T-cell (primary cell): Measurements from ENCODE around the gene MAPK9. TPM values are rescaled to one million over a fixed set of nuclear protein-coding genes. Genes with fewer than 3 reads are reported as not detected.

Source experiments
- ATAC-seq, 4 experiments: fragments of 200-7000 bp in 3 of 4; fragments of 150-1000 bp in 1 of 4; cut with Tn5 transposase; replicated peaks in 1 of 4; 1 replicate in 3 of 4; 2 replicates in 1 of 4; pipeline ENCODE4 v1.10.0; 2021; ENCODE audit warnings: moderate library complexity in 3 of 4, mild to moderate bottlenecking in 2 of 4, moderate number of reproducible peaks in 1 of 4
- CTCF ChIA-PET, 2 donors: fragments of 300-600 bp; sonication (Branson Sonifier 250); formaldehyde crosslinking; loops; one replicate each; lab custom pipeline; 2022; ENCODE audit warnings: antibody characterized with exemption in 2 of 2; lab: Charles Lee
- POLR2A ChIA-PET, 2 donors: fragments of 300-600 bp; sonication (Branson Sonifier 250); formaldehyde crosslinking; loops; one replicate each; lab custom pipeline; 2022; ENCODE audit warnings: antibody characterized with exemption in 2 of 2; lab: Charles Lee
- DNase-seq, 35 experiments: peaks; one replicate each; pipeline versions ENCODE4 v3.0.0 to v3.0.0-alpha.2; 2013 to 2023
- H3K27ac ChIP-seq: one replicate; pipeline ENCODE4 v1.5.1; 2013; ENCODE audit warnings: low read length
- H3K27me3 ChIP-seq, 2 experiments: replicated peaks in 1 of 2; 1 replicate in 1 of 2; 2 replicates in 1 of 2; pipeline versions ENCODE4 v1.6.1 to v1.7.0; 2013; ENCODE audit warnings: low read length in 1 of 2, mixed read lengths in 1 of 2; ENCODE audit not compliant: control insufficient read depth in 2 of 2, insufficient read depth in 2 of 2; ENCODE audit errors: extremely low read depth in 1 of 2
- H3K36me3 ChIP-seq, 2 donors: 1 replicate in 1 of 2; 2 replicates in 1 of 2; pipeline versions ENCODE4 v1.6.1 to v1.7.0; 2013; ENCODE audit warnings: low read length in 1 of 2; ENCODE audit not compliant: control insufficient read depth in 2 of 2, insufficient read depth in 1 of 2; ENCODE audit errors: extremely low read depth in 1 of 2
- H3K4me1 ChIP-seq, 2 experiments: 1 replicate in 1 of 2; 2 replicates in 1 of 2; pipeline versions ENCODE4 v1.6.1 to v1.7.0; 2013; ENCODE audit warnings: low read length in 2 of 2, mixed read lengths in 1 of 2; ENCODE audit not compliant: insufficient read depth in 2 of 2, control insufficient read depth in 1 of 2; ENCODE audit errors: extremely low read depth in 1 of 2
- H3K4me3 ChIP-seq, 2 donors: 1 replicate in 1 of 2; 2 replicates in 1 of 2; pipeline versions ENCODE4 v1.5.1 to v1.7.0; 2013; ENCODE audit warnings: mild to moderate bottlenecking in 2 of 2, low read length in 1 of 2, moderate library complexity in 1 of 2; ENCODE audit not compliant: control insufficient read depth in 1 of 2; ENCODE audit errors: extremely low read depth in 1 of 2
- H3K9me3 ChIP-seq: 2 replicates; pipeline ENCODE4 v1.7.0; 2013
- H3K27ac Mint-ChIP-seq, 2 donors: one replicate each; pipeline ENCODE4 v1.8.0; 2020 to 2021; ENCODE audit warnings: mild to moderate bottlenecking in 2 of 2, mixed read lengths in 2 of 2
- H3K27me3 Mint-ChIP-seq, 2 donors: one replicate each; pipeline ENCODE4 v1.8.0; 2021 to 2022; ENCODE audit warnings: mixed read lengths in 2 of 2
- H3K36me3 Mint-ChIP-seq: one replicate; pipeline ENCODE4 v1.8.0; 2021; ENCODE audit warnings: mixed read lengths
- H3K4me1 Mint-ChIP-seq, 3 donors: one replicate each; pipeline ENCODE4 v1.8.0; 2020 to 2022; ENCODE audit warnings: mixed read lengths in 3 of 3, mild to moderate bottlenecking in 1 of 3
- H3K4me3 Mint-ChIP-seq, 3 donors: one replicate each; pipeline ENCODE4 v1.8.0; 2020 to 2022; ENCODE audit warnings: mild to moderate bottlenecking in 3 of 3, mixed read lengths in 3 of 3, moderate library complexity in 3 of 3
- H3K9me3 Mint-ChIP-seq, 3 donors: one replicate each; pipeline ENCODE4 v1.8.0; 2020 to 2022; ENCODE audit warnings: mixed read lengths in 3 of 3
- WGBS: methylation state at CpG from one replicate; pipeline ENCODE4 v1.1.5; 2013; ENCODE audit warnings: missing lambda C conversion rate; ENCODE audit not compliant: insufficient coverage; 5-methylcytosine and 5-hydroxymethylcytosine counted together
- total RNA-seq, 35 experiments: library from RNA in 6 of 35; stranded (reverse) in 6 of 35; fragments of 120-200 nt in 1 of 35; gene quantifications; one replicate each; pipeline versions ENCODE4 v1.2.1 to v1.2.4 and lab custom pipeline; 2013 to 2026

MAPK9 gene
- total RNA-seq, 5 donors from 2014 or later (not counting 1 experiment from before 2014, with no cell fraction given), result 28.3 to 35.8 (median 32.5) TPM

- Mint-ChIP-seq H3K4me1 (peaks cover 6 to 10% (median 8%) of the 10 kb centered on the region in 3 donors), H3K27ac (no peak overlapping the region), H3K9me3 (peaks cover 0 to 3% (median 0%) of the 10 kb centered on the region in 3 donors), H3K27me3 (peaks cover 44 to 53% of the 10 kb centered on the region in 2 donors), H3K4me3 (peak overlapping the region; percentile 43 to 73 (median 54)), H3K36me3 (no peaks in the 10 kb centered on the region)
- DNase-seq (peak in 4 of 35 experiments; percentile 3 to 11 (median 4)), ATAC-seq (peak; percentile 37 to 44 (median 40))
- no peaks in the 10 kb centered on the region for H3K9me3 ChIP-seq
- no peak overlapping the region for H3K27ac ChIP-seq
- ChIA-PET CTCF (no interaction called here), POLR2A (no interaction called here)
- H3K4me3 ChIP-seq, result peak overlapping the region in 1 of 2 donors; percentile 49
- 3% methylated on average over 65 of the region's 65 CpGs for WGBS
- H3K36me3 ChIP-seq, result no peaks in the 10 kb centered on the region
- H3K4me1 ChIP-seq, result peaks cover 0 to 7% of the 10 kb centered on the region in 2 experiments
- H3K27me3 ChIP-seq, result peaks cover 2 to 58% of the 10 kb centered on the region in 2 experiments
Measured at GRCh38 chr5:180208435-180209081, 83.3 kb downstream of the MAPK9 start.

- no peaks in the 10 kb centered on the region for H3K36me3 Mint-ChIP-seq
- H3K27ac Mint-ChIP-seq, result no peak overlapping the region
- H3K27me3 ChIP-seq, result peaks cover 2 to 56% of the 10 kb centered on the region in 2 experiments
- peak overlapping the region; percentile 43 to 73 (median 54) for H3K4me3 Mint-ChIP-seq
- CTCF ChIA-PET, result no interaction called here
- H3K27ac ChIP-seq, result no peak overlapping the region
- POLR2A ChIA-PET, result no interaction called here
- no peaks in the 10 kb centered on the region for H3K9me3 Mint-ChIP-seq
- H3K4me1 Mint-ChIP-seq, result peaks cover 6 to 10% (median 8%) of the 10 kb centered on the region in 3 donors
- DNase-seq (no peak), ATAC-seq (no peak)
- peaks cover 0 to 7% of the 10 kb centered on the region in 2 experiments for H3K4me1 ChIP-seq
- H3K4me3 ChIP-seq, result peak overlapping the region in 1 of 2 donors; percentile 49
- H3K36me3 ChIP-seq, result no peaks in the 10 kb centered on the region
- H3K27me3 Mint-ChIP-seq, result peaks cover 47 to 53% of the 10 kb centered on the region in 2 donors
- 47% methylated on average over 14 of the region's 14 CpGs for WGBS
- H3K9me3 ChIP-seq, result no peaks in the 10 kb centered on the region
Measured at GRCh38 chr5:180208038-180208434, 83.8 kb downstream of the MAPK9 start.

- DNase-seq (no peak), ATAC-seq (no peak)
- Mint-ChIP-seq H3K4me1 (peaks cover 6 to 10% (median 8%) of the 10 kb centered on the region in 3 donors), H3K4me3 (no peak overlapping the region), H3K27ac (no peak overlapping the region), H3K27me3 (peaks cover 48 to 51% of the 10 kb centered on the region in 2 donors), H3K9me3 (no peaks in the 10 kb centered on the region), H3K36me3 (no peaks in the 10 kb centered on the region)
- WGBS, result 68% methylated on average over 22 of the region's 25 CpGs
- H3K27me3 ChIP-seq, result peaks cover 2 to 52% of the 10 kb centered on the region in 2 experiments
- ChIA-PET CTCF (interaction anchor here in 1 of 2 donors (0.6 kb wide), 1 partner anchor 85 kb away, joined by 9 read pairs; no protein-coding TSS in a partner anchor), POLR2A (no interaction called here)
- H3K4me1 ChIP-seq, result peaks cover 0 to 7% of the 10 kb centered on the region in 2 experiments
- no peaks in the 10 kb centered on the region for H3K36me3 ChIP-seq
- no peaks in the 10 kb centered on the region for H3K9me3 ChIP-seq
- no peak overlapping the region for H3K27ac ChIP-seq
- H3K4me3 ChIP-seq, result no peak overlapping the region
Measured at GRCh38 chr5:180207593-180207992, 84.3 kb downstream of the MAPK9 start.

- Mint-ChIP-seq H3K27ac (no peak overlapping the region), H3K4me1 (peaks cover 6 to 10% (median 8%) of the 10 kb centered on the region in 3 donors), H3K27me3 (peaks cover 46 to 47% of the 10 kb centered on the region in 2 donors), H3K36me3 (no peaks in the 10 kb centered on the region), H3K4me3 (peak overlapping the region in 2 of 3 donors; percentile 31 to 43), H3K9me3 (no peaks in the 10 kb centered on the region)
- ChIA-PET POLR2A (no interaction called here), CTCF (interaction anchor here (0.6 kb wide), 2 partner anchors 85 to 86 kb away, joined by 4 to 9 read pairs; no protein-coding TSS in a partner anchor)
- ATAC-seq (no peak), DNase-seq (no peak)
- Histone ChIP-seq H3K4me3 (no peak overlapping the region), H3K27ac (no peak overlapping the region), H3K36me3 (no peaks in the 10 kb centered on the region), H3K4me1 (peaks cover 0 to 7% of the 10 kb centered on the region in 2 experiments), H3K27me3 (peaks cover 2 to 46% of the 10 kb centered on the region in 2 experiments), H3K9me3 (no peaks in the 10 kb centered on the region)
- 66% methylated on average over 11 of the region's 11 CpGs for WGBS
Measured at GRCh38 chr5:180206993-180207392, 84.9 kb downstream of the MAPK9 start.

GRCh38 chr5:180205916-180206315 is 86.0 kb downstream of the MAPK9 start:
- no peaks in the 10 kb centered on the region for H3K36me3 ChIP-seq
- no peak for ATAC-seq
- Mint-ChIP-seq H3K9me3 (no peaks in the 10 kb centered on the region), H3K36me3 (no peaks in the 10 kb centered on the region), H3K4me1 (peaks cover 6 to 10% (median 8%) of the 10 kb centered on the region in 3 donors), H3K27ac (no peak overlapping the region), H3K4me3 (no peak overlapping the region), H3K27me3 (peaks cover 39 to 44% of the 10 kb centered on the region in 2 donors)
- POLR2A ChIA-PET, result no interaction called here
- 50% methylated on average over 1 of the region's 1 CpG for WGBS
- peaks cover 2 to 35% of the 10 kb centered on the region in 2 experiments for H3K27me3 ChIP-seq
- peaks cover 0 to 7% of the 10 kb centered on the region in 2 experiments for H3K4me1 ChIP-seq
- H3K9me3 ChIP-seq, result no peaks in the 10 kb centered on the region
- DNase-seq, result no peak
- no peak overlapping the region for H3K4me3 ChIP-seq
- CTCF ChIA-PET, result no interaction called here
- H3K27ac ChIP-seq, result no peak overlapping the region

- no CpG with 5 or more reads among the region's 1 CpG for WGBS
- no peak overlapping the region for H3K27ac ChIP-seq
- H3K36me3 ChIP-seq, result no peaks in the 10 kb centered on the region
- POLR2A ChIA-PET, result no interaction called here
- no peak overlapping the region for H3K27ac Mint-ChIP-seq
- no peak for ATAC-seq
- H3K4me1 ChIP-seq, result peaks cover 0 to 7% of the 10 kb centered on the region in 2 experiments
- H3K27me3 ChIP-seq, result peaks cover 2 to 24% of the 10 kb centered on the region in 2 experiments
- H3K36me3 Mint-ChIP-seq, result no peaks in the 10 kb centered on the region
- H3K4me3 Mint-ChIP-seq, result no peak overlapping the region
- no peak for DNase-seq
- H3K4me1 Mint-ChIP-seq, result peaks cover 6 to 10% (median 8%) of the 10 kb centered on the region in 3 donors
- peaks cover 34 to 43% of the 10 kb centered on the region in 2 donors for H3K27me3 Mint-ChIP-seq
- H3K9me3 Mint-ChIP-seq, result no peaks in the 10 kb centered on the region
- H3K9me3 ChIP-seq, result no peaks in the 10 kb centered on the region
- CTCF ChIA-PET, result no interaction called here
- no peak overlapping the region for H3K4me3 ChIP-seq
Measured at GRCh38 chr5:180204276-180204819, 87.5 kb downstream of the MAPK9 start.
